ENCODE results near the gene CDH11.

DNA sequence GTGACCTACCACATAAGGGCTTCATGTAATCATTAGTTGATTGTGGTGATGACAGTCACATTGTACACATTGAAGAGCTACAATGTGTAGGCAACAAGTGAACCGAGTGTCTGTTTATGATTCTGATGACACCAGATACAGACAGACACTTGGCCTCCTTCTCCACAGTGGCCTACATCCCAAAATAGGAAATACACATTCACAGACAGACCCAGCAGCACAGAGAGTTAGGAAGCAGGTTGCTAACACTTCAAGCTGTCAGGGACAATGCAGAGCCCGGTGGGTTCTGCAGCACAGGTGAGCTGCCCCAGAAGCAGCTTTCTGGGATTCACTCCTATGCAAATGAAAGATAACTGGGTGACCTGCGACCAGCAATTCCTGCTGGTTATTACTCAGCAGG is 72.2 kb downstream of the CDH11 start:
- TF ChIP-seq, protein P1, sequence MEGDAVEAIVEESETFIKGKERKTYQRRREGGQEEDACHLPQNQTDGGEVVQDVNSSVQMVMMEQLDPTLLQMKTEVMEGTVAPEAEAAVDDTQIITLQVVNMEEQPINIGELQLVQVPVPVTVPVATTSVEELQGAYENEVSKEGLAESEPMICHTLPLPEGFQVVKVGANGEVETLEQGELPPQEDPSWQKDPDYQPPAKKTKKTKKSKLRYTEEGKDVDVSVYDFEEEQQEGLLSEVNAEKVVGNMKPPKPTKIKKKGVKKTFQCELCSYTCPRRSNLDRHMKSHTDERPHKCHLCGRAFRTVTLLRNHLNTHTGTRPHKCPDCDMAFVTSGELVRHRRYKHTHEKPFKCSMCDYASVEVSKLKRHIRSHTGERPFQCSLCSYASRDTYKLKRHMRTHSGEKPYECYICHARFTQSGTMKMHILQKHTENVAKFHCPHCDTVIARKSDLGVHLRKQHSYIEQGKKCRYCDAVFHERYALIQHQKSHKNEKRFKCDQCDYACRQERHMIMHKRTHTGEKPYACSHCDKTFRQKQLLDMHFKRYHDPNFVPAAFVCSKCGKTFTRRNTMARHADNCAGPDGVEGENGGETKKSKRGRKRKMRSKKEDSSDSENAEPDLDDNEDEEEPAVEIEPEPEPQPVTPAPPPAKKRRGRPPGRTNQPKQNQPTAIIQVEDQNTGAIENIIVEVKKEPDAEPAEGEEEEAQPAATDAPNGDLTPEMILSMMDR (IDR thresholded peaks at IDR 0.05), result no peak
- TF ChIP-seq POLR2AphosphoS5 (IDR thresholded peaks at IDR 0.05) (no peak), POLR2A (IDR thresholded peaks at IDR 0.05) (no peak)

All from stomach (tissue), 4 donors.